Ramos (cell line): ENCODE data around the gene TRAK1.

ENCODE experiments used
- in situ Hi-C: fragments of 300-500 bp; cut with MboI; formaldehyde crosslinking; loops from one replicate; pipeline ENCODE4 v1.14.3; 2022; ENCODE audit warnings: low sequenced_read_pairs; ENCODE audit not compliant: unreplicated experiment

The TRAK1 gene

GRCh38 chr3:42067326-42067725, 23.8 kb upstream of the TRAK1 start:
- in situ Hi-C loops = no loop called here

GRCh38 chr3:42068303-42069088, 22.7 kb upstream of the TRAK1 start:
- in situ Hi-C loops = no loop called here

- in situ Hi-C loops = no loop called here
These were observed 21.1 kb upstream of the TRAK1 start for GRCh38 chr3:42070089-42070488.

- in situ Hi-C loops = no loop called here
These were observed 20.6 kb upstream of the TRAK1 start for GRCh38 chr3:42070524-42070923.

GRCh38 chr3:42071904-42072812, 19.0 kb upstream of the TRAK1 start:
- in situ Hi-C loops = no loop called here

GRCh38 chr3:42072831-42073301, 18.3 kb upstream of the TRAK1 start:
- in situ Hi-C loops = no loop called here

GRCh38 chr3:42077785-42078184, 13.4 kb upstream of the TRAK1 start:
- in situ Hi-C loops = no loop called here

GRCh38 chr3:42078677-42079076, 12.5 kb upstream of the TRAK1 start:
- in situ Hi-C loops = no loop called here

GRCh38 chr3:42079701-42080452, 11.3 kb upstream of the TRAK1 start:
- in situ Hi-C loops = no loop called here

- in situ Hi-C loops = no loop called here
These were observed 10.7 kb upstream of the TRAK1 start for GRCh38 chr3:42080453-42080872.

- in situ Hi-C loops = no loop called here
These were observed 9.2 kb upstream of the TRAK1 start for GRCh38 chr3:42081838-42082473.

GRCh38 chr3:42084586-42084985, 6.6 kb upstream of the TRAK1 start:
- in situ Hi-C loops = no loop called here

GRCh38 chr3:42085641-42086376, 5.3 kb upstream of the TRAK1 start:
- in situ Hi-C loops = no loop called here

- in situ Hi-C loops = no loop called here
These were observed 2.2 kb upstream of the TRAK1 start for GRCh38 chr3:42088803-42089530.

- in situ Hi-C loops = no loop called here
These were observed 849 bp downstream of the TRAK1 start for GRCh38 chr3:42092006-42092405.

GRCh38 chr3:42094128-42094527, 3.0 kb downstream of the TRAK1 start:
- in situ Hi-C loops = no loop called here

- in situ Hi-C loops = no loop called here
These were observed 3.7 kb downstream of the TRAK1 start for GRCh38 chr3:42094691-42095391.

GRCh38 chr3:42095540-42095939, 4.4 kb downstream of the TRAK1 start:
- in situ Hi-C loops = no loop called here
